Activated CD4-positive, alpha-beta T cell treated with anti-CD3 and anti-CD28 coated beads for 36 hours (primary cell): ENCODE measurements around the gene LSAMP. TPM values are rescaled to one million over a fixed set of nuclear protein-coding genes. Genes with fewer than 3 reads are reported as not detected.
"Not testable (repeated sequence)": the region's sequence is repeated elsewhere in the genome, so short reads cannot be mapped to it uniquely, and the experiment has no call there.

Experiments
- ATAC-seq: fragments of 200-7000 bp; cut with Tn5 transposase; one replicate; pipeline ENCODE4 v1.10.0; 2021; ENCODE audit warnings: mild to moderate bottlenecking, moderate library complexity
- CTCF ChIA-PET: fragments of 350-600 bp; sonication (Branson Sonifier 250); formaldehyde crosslinking; loops from one replicate; lab custom pipeline; 2021; ENCODE audit warnings: antibody characterized with exemption; lab: Charles Lee
- POLR2A ChIA-PET: fragments of 350-600 bp; sonication (Branson Sonifier 250); formaldehyde crosslinking; loops from one replicate; lab custom pipeline; 2021; ENCODE audit warnings: antibody characterized with exemption, inconsistent platforms; lab: Charles Lee
- DNase-seq: peaks from one replicate; pipeline ENCODE4 v3.0.0-alpha.2; 2020
- H3K27ac Mint-ChIP-seq: one replicate; pipeline ENCODE4 v1.8.0; 2021; ENCODE audit warnings: mixed read lengths
- H3K27me3 Mint-ChIP-seq: one replicate; pipeline ENCODE4 v1.8.0; 2021; ENCODE audit warnings: mixed read lengths
- H3K36me3 Mint-ChIP-seq: one replicate; pipeline ENCODE4 v1.8.0; 2021; ENCODE audit warnings: low read depth, mixed read lengths
- H3K4me1 Mint-ChIP-seq: one replicate; pipeline ENCODE4 v1.8.0; 2021; ENCODE audit warnings: mixed read lengths
- H3K4me3 Mint-ChIP-seq: one replicate; pipeline ENCODE4 v1.8.0; 2021; ENCODE audit warnings: mild to moderate bottlenecking, moderate library complexity, mixed read lengths
- H3K9me3 Mint-ChIP-seq: one replicate; pipeline ENCODE4 v1.8.0; 2021; ENCODE audit warnings: low read depth, mixed read lengths
- intact Hi-C, 2 experiments: fragments of 100-400 bp; cut with DNase I in 1 of 2; cut with micrococcal nuclease in 1 of 2; formaldehyde crosslinking; loops; one replicate each; pipeline versions ENCODE4 v1.14.2 to v1.15.1; 2022 to 2024; cut with DNase I, micrococcal nuclease
- total RNA-seq, 2 experiments: library from RNA; stranded (reverse); gene quantifications; one replicate each; pipeline ENCODE4 v1.2.3, GENCODE V29; 2021

The LSAMP gene
- total RNA-seq, 2 experiments from 2014 or later, result not detected

- Mint-ChIP-seq H3K36me3 (no peaks in the 10 kb centered on the region), H3K27me3 (no peaks in the 10 kb centered on the region), H3K4me3 (no peak overlapping the region), H3K4me1 (no peaks in the 10 kb centered on the region), H3K27ac (no peak overlapping the region), H3K9me3 (peaks cover 2% of the 10 kb centered on the region)
- ATAC-seq (no peak), DNase-seq (no peak)
- ChIA-PET POLR2A (no interaction called here), CTCF (interaction anchor here (0.6 kb wide), 1 partner anchor 1836 kb away, joined by 3 read pairs; no protein-coding TSS in a partner anchor)
- intact Hi-C loops, result no loop called here
These were observed 367.7 kb downstream of the LSAMP start for GRCh38 chr3:116077557-116077956.

DNA sequence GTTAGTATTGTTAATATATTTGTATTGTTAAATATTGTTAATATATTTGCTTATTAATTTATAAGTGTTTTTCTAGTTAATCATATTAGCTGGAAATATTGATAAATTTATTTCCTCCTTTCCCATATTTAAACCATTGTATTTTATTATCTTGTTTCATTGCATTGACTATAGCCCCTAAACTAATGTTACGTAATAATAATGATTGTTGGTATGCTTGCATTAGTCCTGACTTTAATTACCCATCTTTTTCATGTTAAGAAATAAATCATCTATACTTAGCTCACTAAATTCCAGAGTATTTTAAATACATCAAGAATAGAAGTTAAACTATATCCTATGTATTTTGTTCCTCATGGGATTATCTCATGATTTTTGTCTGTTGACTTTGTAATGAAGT, 368.2 kb downstream of the LSAMP start:
- H3K27ac Mint-ChIP-seq, result no peak overlapping the region
- CTCF ChIA-PET, result interaction anchor here (0.6 kb wide), 1 partner anchor 1837 kb away, joined by 3 read pairs; no protein-coding TSS in a partner anchor
- no peak for DNase-seq
- H3K4me3 Mint-ChIP-seq, result no peak overlapping the region
- H3K36me3 Mint-ChIP-seq, result no peaks in the 10 kb centered on the region
- H3K27me3 Mint-ChIP-seq, result no peaks in the 10 kb centered on the region
- no peak for ATAC-seq
- intact Hi-C loops, result no loop called here
- H3K4me1 Mint-ChIP-seq, result no peaks in the 10 kb centered on the region
- H3K9me3 Mint-ChIP-seq, result peaks cover 2% of the 10 kb centered on the region
- POLR2A ChIA-PET, result no interaction called here

- not testable (repeated sequence) for H3K27ac Mint-ChIP-seq, H3K36me3 Mint-ChIP-seq
These were observed 374.6 kb downstream of the LSAMP start for GRCh38 chr3:116070516-116071278.

GRCh38 chr3:116070061-116070460, 375.2 kb downstream of the LSAMP start:
- intact Hi-C loops, result no loop called here
- Mint-ChIP-seq H3K36me3 (no peaks in the 10 kb centered on the region), H3K27me3 (no peaks in the 10 kb centered on the region), H3K9me3 (no peaks in the 10 kb centered on the region), H3K27ac (no peak overlapping the region), H3K4me3 (no peak overlapping the region), H3K4me1 (no peaks in the 10 kb centered on the region)
- DNase-seq (no peak), ATAC-seq (no peak)
- POLR2A ChIA-PET, result no interaction called here
- CTCF ChIA-PET, result no interaction called here

More at GRCh38 chr3:116070516-116071278, 374.6 kb downstream of the LSAMP start:
- CTCF ChIA-PET, H3K27me3 Mint-ChIP-seq, H3K4me3 Mint-ChIP-seq, ATAC-seq, POLR2A ChIA-PET, intact Hi-C loops, DNase-seq, H3K4me1 Mint-ChIP-seq, H3K9me3 Mint-ChIP-seq: not testable (repeated sequence)

DNA sequence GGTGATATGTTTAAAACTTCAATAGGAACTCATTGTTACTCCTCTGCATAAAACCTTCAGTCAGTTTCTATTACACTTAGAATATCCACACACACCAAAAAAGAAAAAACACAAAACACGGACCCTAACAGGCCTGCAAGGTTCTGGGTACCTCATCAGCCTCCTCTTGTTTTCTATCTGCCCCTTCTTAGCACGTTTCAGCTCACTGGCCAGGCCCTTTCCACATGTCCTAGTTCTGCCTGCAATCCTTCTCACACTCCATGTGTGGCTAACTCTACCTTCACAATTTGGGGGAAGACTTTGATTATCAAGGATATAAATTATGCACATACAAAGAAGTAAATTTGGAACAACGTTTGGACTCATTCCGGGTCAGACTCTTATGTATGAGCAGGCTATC, 376.3 kb downstream of the LSAMP start:
- CTCF ChIA-PET, result no interaction called here
- no peaks in the 10 kb centered on the region for H3K4me1 Mint-ChIP-seq

DNA sequence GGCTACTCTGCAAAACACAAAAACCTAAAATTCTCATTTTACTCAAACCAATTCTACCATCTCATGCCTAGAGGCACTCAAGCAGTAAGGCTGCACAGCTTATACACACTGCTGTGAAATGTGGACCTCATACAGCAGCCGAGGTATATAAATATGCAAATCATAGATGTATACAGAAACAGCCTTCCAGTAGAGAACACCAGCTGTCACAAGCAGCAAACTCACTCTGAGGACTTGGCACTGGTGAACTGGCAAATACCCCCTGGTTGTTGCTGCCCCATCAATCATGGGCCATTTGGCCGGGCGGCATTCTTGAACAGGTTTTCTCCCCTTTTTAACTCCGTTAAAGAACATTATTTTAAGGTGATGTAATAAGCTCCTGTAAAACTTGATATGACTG, 378.0 kb downstream of the LSAMP start:
- H3K36me3 Mint-ChIP-seq, result no peaks in the 10 kb centered on the region
- intact Hi-C loops, result no loop called here
- no peaks in the 10 kb centered on the region for H3K4me1 Mint-ChIP-seq
- no peak overlapping the region for H3K27ac Mint-ChIP-seq
- no peak for ATAC-seq
- no peak for DNase-seq
- no peaks in the 10 kb centered on the region for H3K9me3 Mint-ChIP-seq
- H3K27me3 Mint-ChIP-seq, result no peaks in the 10 kb centered on the region
- ChIA-PET CTCF (no interaction called here), POLR2A (no interaction called here)
- no peak overlapping the region for H3K4me3 Mint-ChIP-seq

More for the DNA sequence above, 376.3 kb downstream of the LSAMP start:
- Mint-ChIP-seq H3K36me3 (no peaks in the 10 kb centered on the region), H3K9me3 (no peaks in the 10 kb centered on the region), H3K4me3 (no peak overlapping the region), H3K27ac (no peak overlapping the region), H3K27me3 (no peaks in the 10 kb centered on the region)
- ATAC-seq (no peak), DNase-seq (no peak)
- intact Hi-C loops, result no loop called here
- POLR2A ChIA-PET, result no interaction called here

- DNase-seq (no peak), ATAC-seq (no peak)
- intact Hi-C loops, result no loop called here
- Mint-ChIP-seq H3K9me3 (no peaks in the 10 kb centered on the region), H3K36me3 (no peaks in the 10 kb centered on the region), H3K27me3 (no peaks in the 10 kb centered on the region), H3K27ac (no peak overlapping the region), H3K4me3 (no peak overlapping the region), H3K4me1 (no peaks in the 10 kb centered on the region)
- CTCF ChIA-PET, result no interaction called here
- POLR2A ChIA-PET, result no interaction called here
These were observed 379.8 kb downstream of the LSAMP start for GRCh38 chr3:116065501-116065900.

DNA sequence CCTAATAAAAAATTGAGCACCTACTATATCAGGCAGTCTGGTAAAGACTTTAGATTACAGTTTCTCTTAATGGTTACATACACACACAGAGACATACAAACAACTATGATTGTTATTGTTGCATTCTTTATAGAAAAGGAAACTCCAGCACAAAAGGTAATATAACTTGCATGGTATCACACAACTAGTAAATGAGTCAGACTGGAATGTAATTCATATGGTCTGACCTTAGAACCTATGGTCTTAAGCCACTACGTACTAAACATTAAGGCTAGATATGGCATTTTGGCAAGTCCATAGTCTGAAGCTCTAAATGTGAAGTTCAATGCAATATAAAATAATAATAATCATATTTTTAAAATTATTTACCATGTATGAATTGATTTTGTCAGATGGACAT, 380.6 kb downstream of the LSAMP start:
- intact Hi-C loops, result no loop called here
- no peak overlapping the region for H3K27ac Mint-ChIP-seq
- no peaks in the 10 kb centered on the region for H3K27me3 Mint-ChIP-seq
- ATAC-seq (no peak), DNase-seq (no peak)
- H3K36me3 Mint-ChIP-seq, result no peaks in the 10 kb centered on the region
- no peak overlapping the region for H3K4me3 Mint-ChIP-seq
- no peaks in the 10 kb centered on the region for H3K9me3 Mint-ChIP-seq
- POLR2A ChIA-PET, result no interaction called here
- CTCF ChIA-PET, result no interaction called here
- H3K4me1 Mint-ChIP-seq, result no peaks in the 10 kb centered on the region

GRCh38 chr3:116059421-116060096, 385.7 kb downstream of the LSAMP start:
- intact Hi-C loops, result no loop called here
- no peak for ATAC-seq
- no peak overlapping the region for H3K4me3 Mint-ChIP-seq
- no peak overlapping the region for H3K27ac Mint-ChIP-seq
- no peak for DNase-seq
- H3K27me3 Mint-ChIP-seq, result no peaks in the 10 kb centered on the region
- ChIA-PET POLR2A (no interaction called here), CTCF (no interaction called here)
- H3K4me1 Mint-ChIP-seq, result no peaks in the 10 kb centered on the region
- peaks cover 3% of the 10 kb centered on the region for H3K9me3 Mint-ChIP-seq
- H3K36me3 Mint-ChIP-seq, result no peaks in the 10 kb centered on the region

- ATAC-seq (no peak), DNase-seq (no peak)
- Mint-ChIP-seq H3K27me3 (no peaks in the 10 kb centered on the region), H3K27ac (no peak overlapping the region), H3K4me3 (no peak overlapping the region), H3K4me1 (no peaks in the 10 kb centered on the region), H3K36me3 (no peaks in the 10 kb centered on the region), H3K9me3 (peaks cover 3% of the 10 kb centered on the region)
- intact Hi-C loops, result no loop called here
- ChIA-PET CTCF (no interaction called here), POLR2A (no interaction called here)
These were observed 386.4 kb downstream of the LSAMP start for GRCh38 chr3:116058844-116059243.

- Mint-ChIP-seq H3K9me3 (peaks cover 3% of the 10 kb centered on the region), H3K4me1 (no peaks in the 10 kb centered on the region), H3K4me3 (no peak overlapping the region), H3K36me3 (no peaks in the 10 kb centered on the region), H3K27ac (no peak overlapping the region), H3K27me3 (peaks cover 3% of the 10 kb centered on the region)
- CTCF ChIA-PET, result no interaction called here
- DNase-seq (no peak), ATAC-seq (no peak)
- intact Hi-C loops, result no loop called here
- POLR2A ChIA-PET, result no interaction called here
These were observed 387.8 kb downstream of the LSAMP start for GRCh38 chr3:116057400-116058006.

DNA sequence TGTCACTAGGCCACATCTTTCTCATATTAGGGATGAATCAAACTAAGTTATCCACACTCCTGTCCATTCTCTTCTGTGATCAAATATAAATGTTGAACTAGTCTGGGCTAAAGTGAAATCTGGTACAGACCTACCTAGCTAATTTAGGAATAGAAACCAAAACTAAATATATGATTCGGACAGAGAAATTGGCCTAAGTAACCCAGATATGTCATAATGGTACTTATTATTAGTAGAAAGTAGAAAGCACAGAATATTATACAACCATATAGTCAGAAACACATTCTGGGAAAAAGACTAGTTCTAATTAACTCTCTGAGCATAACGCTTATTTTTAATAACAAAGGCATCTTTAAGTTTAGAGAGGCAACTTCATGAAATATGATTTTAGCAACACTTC, 389.0 kb downstream of the LSAMP start:
- ChIA-PET CTCF (no interaction called here), POLR2A (no interaction called here)
- no peak for DNase-seq
- intact Hi-C loops, result no loop called here
- no peak overlapping the region for H3K4me3 Mint-ChIP-seq
- H3K9me3 Mint-ChIP-seq, result peaks cover 3% of the 10 kb centered on the region
- H3K27ac Mint-ChIP-seq, result no peak overlapping the region
- peaks cover 3% of the 10 kb centered on the region for H3K27me3 Mint-ChIP-seq
- ATAC-seq, result no peak
- no peaks in the 10 kb centered on the region for H3K36me3 Mint-ChIP-seq
- H3K4me1 Mint-ChIP-seq, result no peaks in the 10 kb centered on the region
